Measurements from ENCODE around the gene WRNIP1.

The WRNIP1 gene

GRCh38 chr6:2768696-2769095, 3.5 kb downstream of the WRNIP1 start:
- DNase-seq = no peak
- peaks cover 16% of the 10 kb centered on the region for H3K4me1 ChIP-seq (ENCODE audit: control insufficient read depth, insufficient read depth, low read length, poor library complexity, severe bottlenecking)
- H3K27me3 ChIP-seq (replicated peaks; ENCODE audit: control insufficient read depth, insufficient read depth, low read length, poor library complexity, severe bottlenecking) = no peaks in the 10 kb centered on the region
- no peak overlapping the region for H3K4me3 ChIP-seq (ENCODE audit: insufficient read depth, low read depth, low read length, poor library complexity, severe bottlenecking)
- H3K27ac ChIP-seq (ENCODE audit: insufficient read depth, low read length, poor library complexity, severe bottlenecking) = no peak overlapping the region
- peaks cover 21% of the 10 kb centered on the region for H3K36me3 ChIP-seq (ENCODE audit: control insufficient read depth, insufficient read depth, low read length)
- no peaks in the 10 kb centered on the region for H3K9me3 ChIP-seq (ENCODE audit: control insufficient read depth, low read length)

GRCh38 chr6:2770171-2770570, 5.0 kb downstream of the WRNIP1 start:
- DNase-seq = no peak
- Histone ChIP-seq H3K4me3 (ENCODE audit: insufficient read depth, low read depth, low read length, poor library complexity, severe bottlenecking) (no peak overlapping the region), H3K27ac (ENCODE audit: insufficient read depth, low read length, poor library complexity, severe bottlenecking) (no peak overlapping the region), H3K4me1 (ENCODE audit: control insufficient read depth, insufficient read depth, low read length, poor library complexity, severe bottlenecking) (peaks cover 16% of the 10 kb centered on the region), H3K27me3 (replicated peaks; ENCODE audit: control insufficient read depth, insufficient read depth, low read length, poor library complexity, severe bottlenecking) (no peaks in the 10 kb centered on the region), H3K9me3 (ENCODE audit: control insufficient read depth, low read length) (no peaks in the 10 kb centered on the region), H3K36me3 (ENCODE audit: control insufficient read depth, insufficient read depth, low read length) (peaks cover 21% of the 10 kb centered on the region)

GRCh38 chr6:2771079-2771478, 5.9 kb downstream of the WRNIP1 start:
- Histone ChIP-seq H3K9me3 (ENCODE audit: control insufficient read depth, low read length) (no peaks in the 10 kb centered on the region), H3K4me1 (ENCODE audit: control insufficient read depth, insufficient read depth, low read length, poor library complexity, severe bottlenecking) (peaks cover 16% of the 10 kb centered on the region), H3K27me3 (replicated peaks; ENCODE audit: control insufficient read depth, insufficient read depth, low read length, poor library complexity, severe bottlenecking) (no peaks in the 10 kb centered on the region), H3K4me3 (ENCODE audit: insufficient read depth, low read depth, low read length, poor library complexity, severe bottlenecking) (no peak overlapping the region), H3K36me3 (ENCODE audit: control insufficient read depth, insufficient read depth, low read length) (peaks cover 21% of the 10 kb centered on the region), H3K27ac (ENCODE audit: insufficient read depth, low read length, poor library complexity, severe bottlenecking) (no peak overlapping the region)
- DNase-seq = no peak

- DNase-seq = no peak
- Histone ChIP-seq H3K27me3 (replicated peaks; ENCODE audit: control insufficient read depth, insufficient read depth, low read length, poor library complexity, severe bottlenecking) (no peaks in the 10 kb centered on the region), H3K36me3 (ENCODE audit: control insufficient read depth, insufficient read depth, low read length) (peaks cover 25% of the 10 kb centered on the region), H3K9me3 (ENCODE audit: control insufficient read depth, low read length) (no peaks in the 10 kb centered on the region), H3K27ac (ENCODE audit: insufficient read depth, low read length, poor library complexity, severe bottlenecking) (no peak overlapping the region), H3K4me1 (ENCODE audit: control insufficient read depth, insufficient read depth, low read length, poor library complexity, severe bottlenecking) (peaks cover 5% of the 10 kb centered on the region), H3K4me3 (ENCODE audit: insufficient read depth, low read depth, low read length, poor library complexity, severe bottlenecking) (no peak overlapping the region)
These were observed 7.6 kb downstream of the WRNIP1 start for GRCh38 chr6:2772840-2773239.

GRCh38 chr6:2773449-2773848, 8.3 kb downstream of the WRNIP1 start:
- Histone ChIP-seq H3K4me3 (ENCODE audit: insufficient read depth, low read depth, low read length, poor library complexity, severe bottlenecking) (no peak overlapping the region), H3K27ac (ENCODE audit: insufficient read depth, low read length, poor library complexity, severe bottlenecking) (no peak overlapping the region), H3K9me3 (ENCODE audit: control insufficient read depth, low read length) (no peaks in the 10 kb centered on the region), H3K36me3 (ENCODE audit: control insufficient read depth, insufficient read depth, low read length) (peaks cover 29% of the 10 kb centered on the region), H3K4me1 (ENCODE audit: control insufficient read depth, insufficient read depth, low read length, poor library complexity, severe bottlenecking) (no peaks in the 10 kb centered on the region), H3K27me3 (replicated peaks; ENCODE audit: control insufficient read depth, insufficient read depth, low read length, poor library complexity, severe bottlenecking) (no peaks in the 10 kb centered on the region)
- no peak for DNase-seq

- Histone ChIP-seq H3K4me1 (ENCODE audit: control insufficient read depth, insufficient read depth, low read length, poor library complexity, severe bottlenecking) (no peaks in the 10 kb centered on the region), H3K27me3 (replicated peaks; ENCODE audit: control insufficient read depth, insufficient read depth, low read length, poor library complexity, severe bottlenecking) (no peaks in the 10 kb centered on the region), H3K36me3 (ENCODE audit: control insufficient read depth, insufficient read depth, low read length) (peaks cover 36% of the 10 kb centered on the region), H3K27ac (ENCODE audit: insufficient read depth, low read length, poor library complexity, severe bottlenecking) (no peak overlapping the region), H3K4me3 (ENCODE audit: insufficient read depth, low read depth, low read length, poor library complexity, severe bottlenecking) (no peak overlapping the region), H3K9me3 (ENCODE audit: control insufficient read depth, low read length) (no peaks in the 10 kb centered on the region)
- DNase-seq = no peak
These were observed 9.8 kb downstream of the WRNIP1 start for GRCh38 chr6:2775003-2775402.

GRCh38 chr6:2777249-2777648, 12.1 kb downstream of the WRNIP1 start:
- Histone ChIP-seq H3K36me3 (ENCODE audit: control insufficient read depth, insufficient read depth, low read length) (peaks cover 37% of the 10 kb centered on the region), H3K4me3 (ENCODE audit: insufficient read depth, low read depth, low read length, poor library complexity, severe bottlenecking) (no peak overlapping the region), H3K9me3 (ENCODE audit: control insufficient read depth, low read length) (no peaks in the 10 kb centered on the region), H3K4me1 (ENCODE audit: control insufficient read depth, insufficient read depth, low read length, poor library complexity, severe bottlenecking) (no peaks in the 10 kb centered on the region), H3K27me3 (replicated peaks; ENCODE audit: control insufficient read depth, insufficient read depth, low read length, poor library complexity, severe bottlenecking) (no peaks in the 10 kb centered on the region), H3K27ac (ENCODE audit: insufficient read depth, low read length, poor library complexity, severe bottlenecking) (no peak overlapping the region)
- no peak for DNase-seq

- Histone ChIP-seq H3K27ac (ENCODE audit: insufficient read depth, low read length, poor library complexity, severe bottlenecking) (no peak overlapping the region), H3K9me3 (ENCODE audit: control insufficient read depth, low read length) (no peaks in the 10 kb centered on the region), H3K27me3 (replicated peaks; ENCODE audit: control insufficient read depth, insufficient read depth, low read length, poor library complexity, severe bottlenecking) (no peaks in the 10 kb centered on the region), H3K36me3 (ENCODE audit: control insufficient read depth, insufficient read depth, low read length) (peaks cover 50% of the 10 kb centered on the region), H3K4me3 (ENCODE audit: insufficient read depth, low read depth, low read length, poor library complexity, severe bottlenecking) (no peak overlapping the region), H3K4me1 (ENCODE audit: control insufficient read depth, insufficient read depth, low read length, poor library complexity, severe bottlenecking) (no peaks in the 10 kb centered on the region)
- no peak for DNase-seq
These were observed 15.0 kb downstream of the WRNIP1 start for GRCh38 chr6:2780102-2780737.

GRCh38 chr6:2781685-2782355, 16.6 kb downstream of the WRNIP1 start:
- H3K4me3 ChIP-seq (ENCODE audit: insufficient read depth, low read depth, low read length, poor library complexity, severe bottlenecking) = no peak overlapping the region
- H3K27ac ChIP-seq (ENCODE audit: insufficient read depth, low read length, poor library complexity, severe bottlenecking) = no peak overlapping the region
- no peaks in the 10 kb centered on the region for H3K27me3 ChIP-seq (replicated peaks; ENCODE audit: control insufficient read depth, insufficient read depth, low read length, poor library complexity, severe bottlenecking)
- no peaks in the 10 kb centered on the region for H3K4me1 ChIP-seq (ENCODE audit: control insufficient read depth, insufficient read depth, low read length, poor library complexity, severe bottlenecking)
- no peaks in the 10 kb centered on the region for H3K9me3 ChIP-seq (ENCODE audit: control insufficient read depth, low read length)
- no peak for DNase-seq
- H3K36me3 ChIP-seq (ENCODE audit: control insufficient read depth, insufficient read depth, low read length) = peaks cover 59% of the 10 kb centered on the region

- H3K27ac ChIP-seq (ENCODE audit: insufficient read depth, low read length, poor library complexity, severe bottlenecking) = no peak overlapping the region
- no peak overlapping the region for H3K4me3 ChIP-seq (ENCODE audit: insufficient read depth, low read depth, low read length, poor library complexity, severe bottlenecking)
- DNase-seq = no peak
- H3K9me3 ChIP-seq (ENCODE audit: control insufficient read depth, low read length) = no peaks in the 10 kb centered on the region
- H3K27me3 ChIP-seq (replicated peaks; ENCODE audit: control insufficient read depth, insufficient read depth, low read length, poor library complexity, severe bottlenecking) = no peaks in the 10 kb centered on the region
- H3K4me1 ChIP-seq (ENCODE audit: control insufficient read depth, insufficient read depth, low read length, poor library complexity, severe bottlenecking) = no peaks in the 10 kb centered on the region
- peaks cover 59% of the 10 kb centered on the region for H3K36me3 ChIP-seq (ENCODE audit: control insufficient read depth, insufficient read depth, low read length)
These were observed 17.1 kb downstream of the WRNIP1 start for GRCh38 chr6:2782356-2782708.
